GM12891 (cell line): ENCODE data around the gene HP1BP3.
"Not testable (repeated sequence)": the region's sequence is repeated elsewhere in the genome, so short reads cannot be mapped to it uniquely, and the experiment has no call there.

Experiments used
- POLR2A ChIP-seq: IDR thresholded peaks from 2 replicates; pipeline ENCODE4 v1.6.1; 2011; ENCODE audit warnings: low read depth, low read length, control low read depth
- POLR2AphosphoS5 ChIP-seq: IDR thresholded peaks from 2 replicates; pipeline ENCODE4 v1.6.1; 2011; ENCODE audit warnings: low read depth, low read length, control low read depth
- SPI1 ChIP-seq: IDR thresholded peaks from 2 replicates; pipeline ENCODE4 v1.6.1; 2011; ENCODE audit warnings: low read depth, low read length, control low read depth
- TAF1 ChIP-seq: IDR thresholded peaks from 2 replicates; pipeline ENCODE4 v1.6.1; 2011; ENCODE audit warnings: low read depth, low read length, control low read depth

- not testable (repeated sequence) for TF ChIP-seq POLR2A, TAF1, SPI1, POLR2AphosphoS5
Observed at GRCh38 chr1:20718343-20718882, 68.7 kb downstream of the HP1BP3 start.
